ENCODE data around the gene DLGAP1.

The DLGAP1 gene

DNA sequence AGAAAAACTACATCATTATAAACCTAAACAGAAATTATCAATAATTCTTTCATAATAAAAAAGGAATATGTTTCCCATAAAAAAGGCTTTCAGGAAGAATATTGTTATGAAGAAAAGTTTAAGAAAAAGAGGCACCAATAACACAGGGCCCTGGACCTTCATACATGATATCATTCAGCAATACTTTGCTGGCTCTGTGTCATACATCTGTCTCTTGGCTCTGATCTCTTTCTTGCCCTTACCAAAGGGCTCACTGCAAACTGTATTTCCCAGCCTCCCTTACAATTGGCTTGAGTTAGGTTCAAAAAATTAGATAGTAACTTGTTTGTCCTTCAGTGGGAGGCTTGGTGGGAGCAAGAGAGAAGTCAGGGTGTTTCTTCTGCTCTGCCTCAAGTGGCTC, 506.1 kb downstream of the DLGAP1 start (continued):
- TF ChIP-seq ZNF184 (tag by site-specific recombination; IDR thresholded peaks at IDR 0.05) = no peak

GRCh38 chr18:3947383-3947782, 507.7 kb downstream of the DLGAP1 start:
- Histone ChIP-seq H3K4me1 (ENCODE audit: control insufficient read depth, insufficient read depth, low read length) (no peaks in the 10 kb centered on the region), H3K27ac (ENCODE audit: extremely low read depth, low read depth, low read length) (no peak overlapping the region), H3K9me3 (ENCODE audit: control insufficient read depth, insufficient read depth, low read depth, low read length) (no peaks in the 10 kb centered on the region), H3K36me3 (ENCODE audit: control insufficient read depth in 2 of 2, insufficient read depth in 1 of 2, low read length in 2 of 2) (no peaks in the 10 kb centered on the region), H3K4me3 (ENCODE audit: low read depth, low read length) (no peak overlapping the region)
- ChIA-PET CTCF (interaction anchor here (0.6 to 1.0 kb wide), 2 partner anchors 10 to 11 kb away, joined by 3 read pairs; no protein-coding TSS in a partner anchor), POLR2A (no interaction called here)
- TF ChIP-seq, protein P1, sequence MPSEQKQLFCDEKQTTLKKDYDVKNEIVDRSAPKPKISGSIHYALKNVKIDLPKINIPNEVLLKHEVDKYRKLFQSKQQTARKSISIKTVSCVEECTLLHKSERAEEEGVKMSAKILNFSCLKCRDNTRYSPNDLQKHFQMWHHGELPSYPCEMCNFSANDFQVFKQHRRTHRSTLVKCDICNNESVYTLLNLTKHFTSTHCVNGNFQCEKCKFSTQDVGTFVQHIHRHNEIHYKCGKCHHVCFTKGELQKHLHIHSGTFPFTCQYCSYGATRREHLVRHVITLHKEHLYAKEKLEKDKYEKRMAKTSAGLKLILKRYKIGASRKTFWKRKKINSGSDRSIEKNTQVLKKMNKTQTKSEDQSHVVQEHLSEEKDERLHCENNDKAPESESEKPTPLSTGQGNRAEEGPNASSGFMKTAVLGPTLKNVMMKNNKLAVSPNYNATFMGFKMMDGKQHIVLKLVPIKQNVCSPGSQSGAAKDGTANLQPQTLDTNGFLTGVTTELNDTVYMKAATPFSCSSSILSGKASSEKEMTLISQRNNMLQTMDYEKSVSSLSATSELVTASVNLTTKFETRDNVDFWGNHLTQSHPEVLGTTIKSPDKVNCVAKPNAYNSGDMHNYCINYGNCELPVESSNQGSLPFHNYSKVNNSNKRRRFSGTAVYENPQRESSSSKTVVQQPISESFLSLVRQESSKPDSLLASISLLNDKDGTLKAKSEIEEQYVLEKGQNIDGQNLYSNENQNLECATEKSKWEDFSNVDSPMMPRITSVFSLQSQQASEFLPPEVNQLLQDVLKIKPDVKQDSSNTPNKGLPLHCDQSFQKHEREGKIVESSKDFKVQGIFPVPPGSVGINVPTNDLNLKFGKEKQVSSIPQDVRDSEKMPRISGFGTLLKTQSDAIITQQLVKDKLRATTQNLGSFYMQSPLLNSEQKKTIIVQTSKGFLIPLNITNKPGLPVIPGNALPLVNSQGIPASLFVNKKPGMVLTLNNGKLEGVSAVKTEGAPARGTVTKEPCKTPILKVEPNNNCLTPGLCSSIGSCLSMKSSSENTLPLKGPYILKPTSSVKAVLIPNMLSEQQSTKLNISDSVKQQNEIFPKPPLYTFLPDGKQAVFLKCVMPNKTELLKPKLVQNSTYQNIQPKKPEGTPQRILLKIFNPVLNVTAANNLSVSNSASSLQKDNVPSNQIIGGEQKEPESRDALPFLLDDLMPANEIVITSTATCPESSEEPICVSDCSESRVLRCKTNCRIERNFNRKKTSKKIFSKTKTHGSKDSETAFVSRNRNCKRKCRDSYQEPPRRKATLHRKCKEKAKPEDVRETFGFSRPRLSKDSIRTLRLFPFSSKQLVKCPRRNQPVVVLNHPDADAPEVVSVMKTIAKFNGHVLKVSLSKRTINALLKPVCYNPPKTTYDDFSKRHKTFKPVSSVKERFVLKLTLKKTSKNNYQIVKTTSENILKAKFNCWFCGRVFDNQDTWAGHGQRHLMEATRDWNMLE (tag by site-specific recombination; conservative IDR thresholded peaks at IDR 0.05; ENCODE audit: low read depth) = no peak
- TF ChIP-seq ZNF777 (tag by site-specific recombination; IDR thresholded peaks at IDR 0.05; ENCODE audit: borderline replicate concordance) (no peak), ZNF114 (tag by site-specific recombination; IDR thresholded peaks at IDR 0.05) (no peak)

DNA sequence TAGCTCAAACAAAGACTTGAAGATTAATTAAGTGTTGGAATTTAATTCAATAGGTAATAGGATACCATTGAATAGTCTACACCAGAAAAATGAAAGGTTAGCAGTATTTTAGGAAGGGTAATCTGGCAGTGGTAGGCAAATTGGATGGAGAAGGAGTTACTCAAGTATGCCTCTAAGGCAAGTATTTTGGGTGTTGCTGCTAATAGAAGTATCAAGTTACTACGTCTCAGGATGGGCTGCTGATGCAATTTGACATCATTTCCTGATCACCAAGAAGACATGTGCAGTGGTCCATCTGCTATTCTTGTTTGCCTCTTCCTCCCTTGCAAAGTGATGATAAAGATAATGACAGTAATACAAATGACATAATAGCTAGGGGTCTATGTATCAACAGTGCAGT, 519.8 kb downstream of the DLGAP1 start:
- no peak overlapping the region for H3K27ac ChIP-seq (ENCODE audit: extremely low read depth, low read depth, low read length)
- no peak overlapping the region for H3K4me3 ChIP-seq (ENCODE audit: low read depth, low read length)
- POLR2A ChIA-PET = no interaction called here
- TF ChIP-seq, protein P1 (tag by site-specific recombination; conservative IDR thresholded peaks at IDR 0.05; ENCODE audit: low read depth) = peak; percentile 85
- TF ChIP-seq ZBTB21 (tag by site-specific recombination; IDR thresholded peaks at IDR 0.05) = peak; percentile 35; the same call in 1 of the 2 replicates
- peak; percentile 50; the same call in 1 of the 2 replicates for TF ChIP-seq ZNF692 (tag by site-specific recombination; IDR thresholded peaks at IDR 0.05)
- no peak for TF ChIP-seq ZNF2 (tag by site-specific recombination; IDR thresholded peaks at IDR 0.05)
- no peaks in the 10 kb centered on the region for H3K36me3 ChIP-seq (ENCODE audit: control insufficient read depth in 2 of 2, insufficient read depth in 1 of 2, low read length in 2 of 2)
- no peaks in the 10 kb centered on the region for H3K9me3 ChIP-seq (ENCODE audit: control insufficient read depth, insufficient read depth, low read depth, low read length)
- CTCF ChIA-PET = interaction anchor here (0.6 to 2.5 kb wide), 3 partner anchors 9 to 115 kb away, joined by 3 to 9 read pairs (median 3); no protein-coding TSS in a partner anchor
- no peaks in the 10 kb centered on the region for H3K4me1 ChIP-seq (ENCODE audit: control insufficient read depth, insufficient read depth, low read length)
